Fibroblast of pulmonary artery (primary cell): ENCODE measurements around the gene DNAH1.
"Not testable (repeated sequence)": the region's sequence is repeated elsewhere in the genome, so short reads cannot be mapped to it uniquely, and the experiment has no call there.

Experiments used
- DNase-seq: peaks from one replicate; pipeline ENCODE4 v3.0.0-alpha.2; 2010; ENCODE audit warnings: low read depth
- H3K4me3 ChIP-seq: replicated peaks from 2 replicates; pipeline ENCODE4 v1.5.1; 2011; ENCODE audit warnings: low read depth, mild to moderate bottlenecking, control low read depth, low read length, moderate library complexity
- TF ChIP-seq, protein P1 (sequence below): IDR thresholded peaks from 2 replicates; pipeline ENCODE4 v1.5.1; 2011; ENCODE audit warnings: mild to moderate bottlenecking, control low read depth, low read length, inconsistent platforms; ENCODE audit errors: missing control alignments

DNAH1 gene

DNA sequence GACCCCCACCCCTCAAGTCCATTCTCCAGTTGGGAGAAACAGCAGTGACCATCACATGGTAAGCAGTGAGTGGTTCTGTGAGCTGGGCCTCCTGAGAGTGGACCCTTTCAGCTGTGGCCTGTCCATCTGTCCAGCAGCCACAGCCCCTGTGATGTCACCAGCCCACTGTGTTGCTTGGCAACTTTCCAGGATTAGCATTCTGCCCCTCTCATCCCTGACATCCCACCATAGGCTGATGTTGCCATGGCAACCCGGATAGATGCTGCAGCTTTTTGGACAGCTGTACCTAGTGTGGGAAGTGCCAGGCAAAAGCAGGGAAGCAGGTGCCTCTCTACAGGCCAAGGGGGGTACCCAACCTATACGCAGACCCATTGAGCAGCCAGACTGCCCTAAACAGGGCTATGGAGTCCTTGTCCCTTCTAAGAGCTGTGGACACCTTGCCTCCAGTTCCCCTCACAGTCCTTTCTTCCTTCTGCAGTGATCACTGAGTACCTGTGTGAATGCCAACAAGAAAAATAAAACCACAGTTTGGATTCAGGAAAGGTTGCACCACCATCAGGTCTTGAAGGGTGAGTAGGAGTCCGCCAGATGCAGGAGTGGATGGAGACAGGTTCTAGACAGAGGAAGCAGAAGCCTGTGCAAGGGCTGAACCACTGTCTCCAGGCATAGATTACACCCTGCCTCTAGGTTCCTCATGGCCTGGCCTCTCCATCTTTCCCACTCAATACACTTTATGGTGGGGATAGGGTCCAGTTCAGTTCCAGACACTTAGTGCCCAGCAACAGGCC is at the start of gene DNAH1:
TSS of gene DNAH1 (plus strand) at position 343 of the 788 bp plus-strand sequence. CDS start 6,124 bp downstream, outside the sequence.
- no peak within 1 kb of the TSS for H3K4me3 ChIP-seq
- DNase-seq: no peak
- TF ChIP-seq, protein P1, sequence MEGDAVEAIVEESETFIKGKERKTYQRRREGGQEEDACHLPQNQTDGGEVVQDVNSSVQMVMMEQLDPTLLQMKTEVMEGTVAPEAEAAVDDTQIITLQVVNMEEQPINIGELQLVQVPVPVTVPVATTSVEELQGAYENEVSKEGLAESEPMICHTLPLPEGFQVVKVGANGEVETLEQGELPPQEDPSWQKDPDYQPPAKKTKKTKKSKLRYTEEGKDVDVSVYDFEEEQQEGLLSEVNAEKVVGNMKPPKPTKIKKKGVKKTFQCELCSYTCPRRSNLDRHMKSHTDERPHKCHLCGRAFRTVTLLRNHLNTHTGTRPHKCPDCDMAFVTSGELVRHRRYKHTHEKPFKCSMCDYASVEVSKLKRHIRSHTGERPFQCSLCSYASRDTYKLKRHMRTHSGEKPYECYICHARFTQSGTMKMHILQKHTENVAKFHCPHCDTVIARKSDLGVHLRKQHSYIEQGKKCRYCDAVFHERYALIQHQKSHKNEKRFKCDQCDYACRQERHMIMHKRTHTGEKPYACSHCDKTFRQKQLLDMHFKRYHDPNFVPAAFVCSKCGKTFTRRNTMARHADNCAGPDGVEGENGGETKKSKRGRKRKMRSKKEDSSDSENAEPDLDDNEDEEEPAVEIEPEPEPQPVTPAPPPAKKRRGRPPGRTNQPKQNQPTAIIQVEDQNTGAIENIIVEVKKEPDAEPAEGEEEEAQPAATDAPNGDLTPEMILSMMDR: no peak

DNA sequence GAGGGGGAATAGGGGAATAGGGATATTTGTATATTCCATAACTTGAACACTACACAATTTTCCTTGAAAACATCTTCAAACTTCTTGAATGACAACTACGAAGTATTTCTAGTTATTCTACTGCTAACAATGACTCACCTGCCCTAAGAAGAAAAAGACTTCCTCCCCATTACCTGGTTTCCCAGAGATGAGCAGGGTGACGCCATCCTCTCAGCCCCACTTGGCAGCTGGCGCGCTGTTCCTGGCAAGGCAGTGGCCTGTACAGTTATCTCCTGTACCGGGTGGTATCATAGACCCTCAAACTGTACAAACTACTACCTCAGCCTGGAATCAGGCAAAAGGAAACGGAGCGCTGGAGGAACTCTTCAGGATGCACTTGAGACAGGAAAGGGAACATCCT is 48.1 kb upstream of the DNAH1 start:
- no peak overlapping the region for H3K4me3 ChIP-seq
- TF ChIP-seq, protein P1: no peak
- DNase-seq: no peak

DNA sequence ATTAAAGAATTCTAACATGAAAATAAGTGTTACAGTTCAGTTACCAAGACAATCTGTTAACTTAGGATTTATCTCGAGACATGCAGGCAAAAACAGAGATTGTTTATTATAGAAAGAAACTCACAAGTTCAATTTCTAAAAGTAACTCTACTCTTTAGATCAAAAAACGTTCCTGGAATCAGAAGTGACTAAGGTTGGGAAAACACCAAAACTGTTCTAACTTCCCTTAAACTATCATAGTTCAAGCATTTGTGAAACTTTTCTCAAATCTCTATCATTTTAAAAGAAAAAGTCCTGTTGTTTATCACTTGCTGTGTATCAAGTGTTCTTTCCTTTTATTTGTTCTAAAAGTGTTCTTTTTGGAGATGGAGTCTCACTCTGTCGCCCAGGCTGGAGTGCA is 46.3 kb upstream of the DNAH1 start:
- DNase-seq: no peak
- TF ChIP-seq, protein P1: no peak
- H3K4me3 ChIP-seq: no peak overlapping the region

DNA sequence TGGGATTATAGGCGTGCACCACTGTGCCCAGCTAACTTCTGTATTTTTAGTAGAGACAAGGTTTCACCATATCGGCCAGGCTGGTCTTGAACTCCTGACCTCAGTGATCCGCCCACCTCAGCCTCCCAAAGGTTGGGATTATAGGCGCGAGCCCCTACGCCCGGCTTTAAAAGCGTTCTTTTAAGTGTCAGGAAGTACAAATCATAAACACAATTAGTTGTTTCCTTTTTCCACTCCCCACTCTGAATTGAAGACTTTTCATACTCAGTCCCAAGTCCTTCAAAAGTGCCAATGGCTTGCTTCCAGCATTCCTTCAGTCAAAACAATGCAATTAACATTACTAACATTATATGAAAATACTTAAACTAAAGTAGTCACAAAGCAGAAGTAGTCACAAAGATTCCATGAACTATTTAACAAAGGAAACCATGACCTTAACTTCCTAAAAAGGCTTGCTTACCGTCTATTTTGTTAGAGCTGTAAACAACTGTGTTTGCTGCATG is 45.8 kb upstream of the DNAH1 start:
- H3K4me3 ChIP-seq: no peak overlapping the region
- DNase-seq: no peak
- TF ChIP-seq, protein P1: no peak

DNA sequence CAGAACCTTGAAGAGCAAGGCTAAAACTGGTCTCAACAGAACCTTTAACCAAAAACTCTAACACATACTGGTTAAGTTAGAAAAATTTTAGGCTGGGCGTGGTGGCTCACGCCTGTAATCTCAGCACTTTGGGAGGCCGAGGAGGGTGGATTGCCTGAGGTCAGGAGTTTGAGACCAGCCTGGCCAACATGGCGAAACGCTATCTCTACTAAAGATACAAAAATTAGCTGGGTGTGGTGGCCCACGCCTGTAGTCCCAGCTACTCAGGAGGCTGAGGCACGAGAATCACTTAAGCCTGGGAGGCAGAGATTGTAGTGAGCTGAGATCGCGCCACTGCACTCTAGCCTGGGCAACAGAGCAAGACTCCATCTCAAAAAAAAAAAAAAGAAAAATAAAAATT is 43.9 kb upstream of the DNAH1 start:
- not testable (repeated sequence) for H3K4me3 ChIP-seq, DNase-seq

DNA sequence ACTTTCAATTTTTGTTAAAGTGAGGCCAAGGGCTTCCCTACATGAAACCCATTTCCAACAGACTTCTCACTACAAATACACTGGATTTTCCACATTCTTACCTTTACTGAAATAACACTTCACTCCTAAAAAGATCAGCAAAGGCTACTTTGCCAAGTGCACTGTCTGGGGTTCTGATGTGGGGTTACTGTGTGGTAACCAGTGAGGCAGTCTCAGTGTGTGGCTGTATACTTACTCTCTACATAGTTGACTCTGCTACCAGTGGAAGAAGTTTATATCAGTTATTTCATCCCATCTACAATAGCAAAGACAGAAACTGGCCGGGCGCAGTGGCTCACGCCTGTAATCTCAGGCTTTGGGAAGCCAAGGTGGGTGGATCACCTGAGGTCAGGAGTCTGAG is 43.3 kb upstream of the DNAH1 start:
- DNase-seq: no peak
- no peak overlapping the region for H3K4me3 ChIP-seq
- TF ChIP-seq, protein P1: no peak

DNA sequence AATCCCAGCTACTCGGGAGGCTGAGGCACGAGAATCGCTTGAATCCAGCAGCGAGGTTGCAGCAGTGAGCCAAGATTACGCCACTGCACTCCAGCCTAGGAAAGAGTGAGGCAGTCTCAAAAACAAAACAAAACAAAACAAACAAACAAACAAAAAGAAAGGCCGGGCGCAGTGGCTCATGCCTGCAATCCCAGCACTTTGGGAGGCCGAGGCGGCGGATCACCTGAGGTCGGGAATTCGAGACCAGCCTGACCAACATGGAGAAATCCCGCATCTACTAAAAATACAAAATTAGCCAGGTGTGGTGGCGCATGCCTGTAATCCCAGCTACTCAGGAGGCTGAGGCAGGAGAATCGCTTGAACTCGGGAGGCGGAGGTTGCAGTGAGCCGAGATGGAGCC is 41.3 kb upstream of the DNAH1 start:
- not testable (repeated sequence) for H3K4me3 ChIP-seq, DNase-seq
